GM20000 (cell line): ENCODE measurements around the gene SOWAHB.

ENCODE experiments used
- DNase-seq: peaks from one replicate; pipeline ENCODE4 v3.0.0; 2012; ENCODE audit warnings: low spot score
- CTCF ChIP-seq: IDR thresholded peaks from 2 replicates; pipeline ENCODE4 v1.5.1; 2012; ENCODE audit warnings: mild to moderate bottlenecking, control low read depth; ENCODE audit errors: extremely low read depth, missing control alignments

SOWAHB gene

DNA sequence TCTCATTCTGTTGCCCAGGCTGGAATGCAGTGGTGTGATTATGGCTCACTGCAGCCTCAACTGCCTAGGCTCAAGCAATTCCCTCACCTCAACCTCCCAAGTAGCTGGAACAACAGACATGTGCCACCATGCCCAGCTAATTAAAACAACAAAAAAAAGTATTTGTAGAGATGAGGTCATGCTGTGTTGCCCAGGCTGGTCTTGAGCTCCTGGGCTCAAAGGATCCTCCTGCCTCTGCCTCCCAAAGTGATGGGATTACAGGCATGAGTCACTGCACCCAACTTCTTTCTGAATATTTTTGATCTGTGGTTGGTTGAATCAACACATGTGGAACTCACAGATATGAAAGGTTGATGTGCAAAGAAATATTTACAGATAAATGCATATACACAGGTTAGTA is 33.1 kb upstream of the SOWAHB start:
- TF ChIP-seq CTCF, result no peak
- DNase-seq, result no peak

- TF ChIP-seq CTCF, result no peak
- DNase-seq, result no peak
Observed at GRCh38 chr4:76930685-76931084, 32.7 kb upstream of the SOWAHB start.

- no peak for TF ChIP-seq CTCF
- DNase-seq, result no peak
Observed at GRCh38 chr4:76926841-76927240, 28.9 kb upstream of the SOWAHB start.

DNA sequence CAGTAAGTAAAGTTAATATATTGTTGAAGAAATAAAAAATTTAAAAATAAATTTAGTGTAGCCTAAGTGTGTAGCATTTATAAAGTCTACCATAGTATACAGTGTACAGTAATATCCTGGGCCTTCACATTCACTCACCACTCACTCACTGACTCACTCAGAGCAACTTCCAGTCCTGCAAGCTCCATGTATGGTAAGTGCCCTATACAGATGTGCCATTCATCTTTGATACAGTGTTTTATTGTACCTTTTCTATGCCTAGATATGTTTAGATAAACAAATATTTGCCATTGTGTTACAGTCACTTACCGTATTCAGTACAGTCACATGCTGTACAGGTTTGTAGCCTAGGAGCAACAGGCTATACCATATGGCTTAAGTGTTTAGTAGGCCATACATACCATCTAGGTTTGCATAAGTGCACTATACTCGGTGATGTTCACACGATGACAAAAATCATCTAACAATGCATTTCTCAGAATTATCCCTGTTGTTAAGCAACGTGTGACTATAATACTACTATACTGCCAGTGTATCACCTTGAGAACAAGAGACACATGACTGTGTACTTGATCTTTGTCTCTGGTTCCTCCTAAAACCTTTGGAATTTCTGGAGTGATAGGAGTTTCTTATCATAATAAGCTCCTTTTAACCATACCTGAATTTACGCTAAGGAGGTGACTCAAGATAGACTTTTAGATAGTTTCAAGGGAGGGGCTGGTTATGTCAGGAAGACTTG is 25.8 kb upstream of the SOWAHB start:
- TF ChIP-seq CTCF, result no peak
- no peak for DNase-seq

DNA sequence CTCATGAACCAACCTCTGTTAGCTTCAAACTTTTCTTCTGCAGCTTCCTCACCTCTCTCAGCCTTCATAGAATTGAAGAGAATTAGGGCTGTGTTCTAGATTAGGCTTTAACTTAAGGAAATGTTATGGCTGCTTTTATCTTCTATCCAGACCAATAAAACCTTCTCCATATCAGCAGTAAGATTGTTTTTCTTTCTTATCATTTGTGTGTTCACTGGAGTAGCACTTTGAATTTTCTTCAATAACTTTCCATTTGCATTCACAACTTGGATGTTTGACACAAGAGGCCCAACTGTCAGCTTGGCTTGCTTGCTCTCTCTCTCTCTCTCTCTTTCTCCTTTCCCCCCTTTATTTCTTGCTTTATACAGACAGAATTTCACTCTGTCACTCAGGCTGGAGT is 22.8 kb upstream of the SOWAHB start:
- TF ChIP-seq CTCF, result no peak
- no peak for DNase-seq

- no peak for DNase-seq
- TF ChIP-seq CTCF, result no peak
Observed at GRCh38 chr4:76909711-76910110, 11.8 kb upstream of the SOWAHB start.

DNA sequence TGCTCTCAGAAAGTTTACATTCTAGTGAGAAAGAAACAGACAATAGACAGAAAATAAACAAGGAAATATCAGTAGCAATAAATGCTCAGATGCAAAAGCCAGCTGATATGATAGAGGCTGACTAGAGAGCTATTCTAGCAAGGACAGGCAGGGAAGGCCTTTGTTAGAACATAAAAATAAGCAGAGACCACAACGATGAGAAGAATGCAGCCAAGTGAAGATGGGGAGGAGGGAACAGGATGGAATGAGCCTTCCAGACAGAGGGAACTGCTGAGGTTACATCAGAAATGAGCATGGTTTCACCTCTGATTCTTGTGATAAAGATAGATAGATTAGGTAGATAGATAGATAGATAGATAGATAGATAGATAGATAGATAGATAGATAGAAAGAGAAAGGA is 7.6 kb upstream of the SOWAHB start:
- no peak for TF ChIP-seq CTCF
- DNase-seq, result no peak
